WTC11 (cell line): ENCODE measurements around the gene TRIM26. TPM values are rescaled to one million over a fixed set of nuclear protein-coding genes. Genes with fewer than 3 reads are reported as not detected.

Experiments
- ATAC-seq: fragments of 200-7000 bp; cut with Tn5 transposase; 2 replicates; pipeline ENCODE4 v1.10.0; 2021; ENCODE audit warnings: mild to moderate bottlenecking, moderate library complexity
- CTCF ChIA-PET: fragments of 300-600 bp; sonication (Branson Sonifier 250); formaldehyde crosslinking; loops from one replicate; lab custom pipeline; 2021; ENCODE audit warnings: antibody characterized with exemption; lab: Charles Lee
- POLR2A ChIA-PET: fragments of 350-600 bp; sonication (Branson Sonifier 250); formaldehyde crosslinking; loops from one replicate; lab custom pipeline; 2021; ENCODE audit warnings: antibody characterized with exemption; lab: Charles Lee
- DNase-seq: peaks from one replicate; pipeline ENCODE4 v3.0.0; 2021; ENCODE audit warnings: low spot score
- H3K27ac Mint-ChIP-seq: 2 replicates; pipeline ENCODE4 v1.8.0; 2021; ENCODE audit warnings: mixed read lengths
- H3K27me3 Mint-ChIP-seq: 2 replicates; pipeline ENCODE4 v1.8.0; 2021; ENCODE audit warnings: low read depth, mild to moderate bottlenecking, moderate library complexity, mixed read lengths
- H3K36me3 Mint-ChIP-seq: 2 replicates; pipeline ENCODE4 v1.8.0; 2021; ENCODE audit warnings: mixed read lengths
- H3K4me1 Mint-ChIP-seq: 2 replicates; pipeline ENCODE4 v1.8.0; 2022; ENCODE audit warnings: mixed read lengths
- H3K4me3 Mint-ChIP-seq: 2 replicates; pipeline ENCODE4 v1.8.0; 2021; ENCODE audit warnings: mild to moderate bottlenecking, moderate library complexity, mixed read lengths
- H3K9me3 Mint-ChIP-seq: 2 replicates; pipeline ENCODE4 v1.8.0; 2021; ENCODE audit warnings: mixed read lengths
- ARID4B ChIP-seq: sonication (generic); formaldehyde crosslinking; IDR thresholded peaks from 2 replicates; pipeline ENCODE4 v1.8.0; 2023; ENCODE audit warnings: missing genetic modification reagents, mild to moderate bottlenecking, borderline replicate concordance
- ATF2 ChIP-seq: sonication (generic); formaldehyde crosslinking; IDR thresholded peaks from 2 replicates; pipeline ENCODE4 v1.8.1; 2022; ENCODE audit warnings: low read depth, missing genetic modification reagents, borderline replicate concordance
- CREM ChIP-seq: sonication (generic); formaldehyde crosslinking; IDR thresholded peaks from 2 replicates; pipeline ENCODE4 v1.8.1; 2022; ENCODE audit warnings: mild to moderate bottlenecking, missing genetic modification reagents, moderate library complexity
- E2F1 ChIP-seq: sonication (generic); formaldehyde crosslinking; IDR thresholded peaks from 2 replicates; pipeline ENCODE4 v1.8.0; 2022; ENCODE audit warnings: mild to moderate bottlenecking, missing genetic modification reagents
- E2F5 ChIP-seq: sonication (generic); formaldehyde crosslinking; IDR thresholded peaks from 2 replicates; pipeline ENCODE4 v1.8.1; 2022; ENCODE audit warnings: mild to moderate bottlenecking, moderate library complexity, missing genetic modification reagents
- ELF4 ChIP-seq: sonication (generic); formaldehyde crosslinking; IDR thresholded peaks from 2 replicates; pipeline ENCODE4 v1.8.1; 2022; ENCODE audit warnings: low read depth, mild to moderate bottlenecking, moderate library complexity, missing genetic modification reagents
- ERG ChIP-seq: fragments of 250-450 bp; sonication (Bioruptor Pico); IDR thresholded peaks from 2 replicates; pipeline ENCODE4 v1.8.0; 2021; ENCODE audit warnings: mild to moderate bottlenecking
- FOXK1 ChIP-seq: sonication (generic); formaldehyde crosslinking; IDR thresholded peaks from 2 replicates; pipeline ENCODE4 v1.8.0; 2022; ENCODE audit warnings: mild to moderate bottlenecking, moderate library complexity, missing genetic modification reagents
- FOXP4 ChIP-seq: sonication (generic); formaldehyde crosslinking; IDR thresholded peaks from 2 replicates; pipeline ENCODE4 v1.8.0; 2022; ENCODE audit warnings: mild to moderate bottlenecking, missing genetic modification reagents
- GRHL2 ChIP-seq: fragments of 250-450 bp; sonication (Bioruptor Pico); IDR thresholded peaks from 2 replicates; pipeline ENCODE4 v1.8.0; 2022; ENCODE audit warnings: mild to moderate bottlenecking, moderate library complexity; ENCODE audit not compliant: insufficient replicate concordance, severe bottlenecking
- GTF2I ChIP-seq: fragments of 250-450 bp; sonication (Bioruptor Pico); conservative IDR thresholded peaks from 2 replicates; pipeline ENCODE4 v1.4.0; 2021; ENCODE audit warnings: mild to moderate bottlenecking
- MXD4 ChIP-seq: fragments of 250-450 bp; sonication (Bioruptor Pico); IDR thresholded peaks from 2 replicates; pipeline ENCODE4 v1.8.0; 2021; ENCODE audit warnings: mild to moderate bottlenecking, moderate library complexity, borderline replicate concordance
- NFE2L1 ChIP-seq: sonication (generic); formaldehyde crosslinking; IDR thresholded peaks from 2 replicates; pipeline ENCODE4 v1.8.1; 2023; ENCODE audit warnings: missing genetic modification reagents
- NR3C1 ChIP-seq: sonication (generic); formaldehyde crosslinking; conservative IDR thresholded peaks from 2 replicates; pipeline ENCODE4 v1.8.1; 2023; ENCODE audit warnings: low read depth, mild to moderate bottlenecking, missing genetic modification reagents
- RELA ChIP-seq: sonication (generic); formaldehyde crosslinking; IDR thresholded peaks from 2 replicates; pipeline ENCODE4 v1.8.1; 2022; ENCODE audit warnings: missing genetic modification reagents, mild to moderate bottlenecking, borderline replicate concordance
- SMAD3 ChIP-seq: sonication (generic); formaldehyde crosslinking; IDR thresholded peaks from 2 replicates; pipeline ENCODE4 v1.8.0; 2022; ENCODE audit warnings: missing genetic modification reagents, mild to moderate bottlenecking, borderline replicate concordance
- SOX15 ChIP-seq: fragments of 250-450 bp; sonication (Bioruptor Pico); IDR thresholded peaks from 2 replicates; pipeline ENCODE4 v1.9.0; 2021; ENCODE audit warnings: mild to moderate bottlenecking
- TEAD4 ChIP-seq: sonication (generic); formaldehyde crosslinking; IDR thresholded peaks from 2 replicates; pipeline ENCODE4 v1.8.0; 2022; ENCODE audit warnings: mild to moderate bottlenecking, missing genetic modification reagents
- TP53 ChIP-seq: sonication (generic); formaldehyde crosslinking; IDR thresholded peaks from 2 replicates; pipeline ENCODE4 v1.8.1; 2023; ENCODE audit warnings: mild to moderate bottlenecking, missing genetic modification reagents
- ZNF281 ChIP-seq: sonication (generic); formaldehyde crosslinking; IDR thresholded peaks from 2 replicates; pipeline ENCODE4 v1.8.0; 2023; ENCODE audit warnings: mild to moderate bottlenecking, missing genetic modification reagents
- ZNF423 ChIP-seq: fragments of 250-450 bp; sonication (Bioruptor Pico); IDR thresholded peaks from 2 replicates; pipeline ENCODE4 v2.1.2; 2022; ENCODE audit warnings: mild to moderate bottlenecking, moderate library complexity
- total RNA-seq: library from RNA; stranded (reverse); gene quantifications from 3 replicates; pipeline ENCODE4 v1.2.3, GENCODE V29; 2021

Gene TRIM26
- total RNA-seq, 1 experiment from 2014 or later = 27.7 TPM

GRCh38 chr6:30152016-30152673 lies 61.1 kb downstream of the TRIM26 start:
- ChIA-PET POLR2A (interaction anchor here (0.9 kb wide), 1 partner anchor 463 kb away, joined by 3 read pairs; no protein-coding TSS in a partner anchor), CTCF (interaction anchor here (0.6 to 1.8 kb wide), 4 partner anchors 21 to 50 kb away, joined by 3 to 10 read pairs (median 3); no protein-coding TSS in a partner anchor)
- Mint-ChIP-seq H3K27ac (no peak overlapping the region), H3K9me3 (no peaks in the 10 kb centered on the region), H3K36me3 (no peaks in the 10 kb centered on the region)
- no peak for ATAC-seq
- TF ChIP-seq NR3C1 (CRISPR knock-in tag) = no peak
- no peak for TF ChIP-seq GTF2I
- TF ChIP-seq ZNF423 = no peak
- TF ChIP-seq SOX15 (CRISPR knock-in tag) = no peak
- TF ChIP-seq RELA = no peak
- TF ChIP-seq GRHL2 (CRISPR knock-in tag) = no peak
- TF ChIP-seq FOXP4 (CRISPR knock-in tag) = no peak
- TF ChIP-seq CREM (CRISPR knock-in tag) = no peak
- TF ChIP-seq ZNF281 (CRISPR knock-in tag) = no peak
- no peak for TF ChIP-seq NFE2L1 (CRISPR knock-in tag)
- TF ChIP-seq, all 79 proteins: peak for 0
- DNase-seq = no peak
- Mint-ChIP-seq H3K27me3 (peaks cover 21% of the 10 kb centered on the region), H3K4me3 (no peak overlapping the region), H3K4me1 (no peaks in the 10 kb centered on the region)

- POLR2A ChIA-PET = interaction anchor here (0.9 kb wide), 1 partner anchor 463 kb away, joined by 3 read pairs; no protein-coding TSS in a partner anchor
- no peaks in the 10 kb centered on the region for H3K4me1 Mint-ChIP-seq
- DNase-seq = no peak
- no peaks in the 10 kb centered on the region for H3K36me3 Mint-ChIP-seq
- H3K27me3 Mint-ChIP-seq = peaks cover 21% of the 10 kb centered on the region
- no peaks in the 10 kb centered on the region for H3K9me3 Mint-ChIP-seq
- ATAC-seq = no peak
- no peak overlapping the region for H3K27ac Mint-ChIP-seq
- H3K4me3 Mint-ChIP-seq = no peak overlapping the region
- CTCF ChIA-PET = interaction anchor here (1.0 to 1.8 kb wide), 4 partner anchors 20 to 50 kb away, joined by 3 to 10 read pairs (median 3); no protein-coding TSS in a partner anchor
- TF ChIP-seq ARID4B (CRISPR knock-in tag) (no peak), ELF4 (no peak), ERG (no peak), MXD4 (no peak), SMAD3 (no peak), FOXK1 (CRISPR knock-in tag) (no peak), E2F5 (CRISPR knock-in tag) (no peak), ATF2 (CRISPR knock-in tag) (no peak), E2F1 (CRISPR knock-in tag) (no peak), TEAD4 (CRISPR knock-in tag) (no peak), TP53 (CRISPR knock-in tag) (no peak)
These were observed 61.6 kb downstream of the TRIM26 start for GRCh38 chr6:30151580-30151979.
